HG03521 (cell line): ENCODE results near the gene PATL1.
"Not testable (repeated sequence)": the region's sequence is repeated elsewhere in the genome, so short reads cannot be mapped to it uniquely, and the experiment has no call there.

Experiments used
- ATAC-seq: cut with Tn5 transposase; IDR thresholded peaks from one replicate; pipeline ENCODE4 v1.9.1; 2021; ENCODE audit warnings: mild to moderate bottlenecking, moderate library complexity; ENCODE audit not compliant: unreplicated experiment

The PATL1 gene

GRCh38 chr11:59678118-59678812 is 9.4 kb upstream of the PATL1 start:
- ATAC-seq: no peak

GRCh38 chr11:59676205-59676604 is 7.4 kb upstream of the PATL1 start:
- ATAC-seq: no peak

GRCh38 chr11:59674291-59674690 is 5.5 kb upstream of the PATL1 start:
- ATAC-seq: no peak

- ATAC-seq: no peak
Measured at GRCh38 chr11:59673291-59673690, 4.5 kb upstream of the PATL1 start.

- ATAC-seq: no peak
Measured at GRCh38 chr11:59671471-59671870, 2.6 kb upstream of the PATL1 start.

- no peak for ATAC-seq
Measured at GRCh38 chr11:59669611-59670009, 773 bp upstream of the PATL1 start.

GRCh38 chr11:59668188-59668949 is 468 bp downstream of the PATL1 start:
- peak; percentile 31 for ATAC-seq

GRCh38 chr11:59667812-59668187 is 1.0 kb downstream of the PATL1 start:
- ATAC-seq: no peak

GRCh38 chr11:59666969-59667368 is 1.9 kb downstream of the PATL1 start:
- no peak for ATAC-seq

GRCh38 chr11:59660621-59661020 is 8.2 kb downstream of the PATL1 start:
- ATAC-seq: no peak

GRCh38 chr11:59659981-59660380 is 8.9 kb downstream of the PATL1 start:
- ATAC-seq: no peak

- no peak for ATAC-seq
Measured at GRCh38 chr11:59658036-59658435, 10.8 kb downstream of the PATL1 start.

- ATAC-seq: no peak
Measured at GRCh38 chr11:59654893-59655292, 13.9 kb downstream of the PATL1 start.

- no peak for ATAC-seq
Measured at GRCh38 chr11:59647245-59647980, 21.4 kb downstream of the PATL1 start.

GRCh38 chr11:59644528-59644927 is 24.3 kb downstream of the PATL1 start:
- no peak for ATAC-seq

- ATAC-seq: no peak
Measured at GRCh38 chr11:59643390-59643789, 25.4 kb downstream of the PATL1 start.

GRCh38 chr11:59641156-59641555 is 27.7 kb downstream of the PATL1 start:
- no peak for ATAC-seq

- no peak for ATAC-seq
Measured at GRCh38 chr11:59630493-59630892, 38.3 kb downstream of the PATL1 start.

- ATAC-seq: no peak
Measured at GRCh38 chr11:59629996-59630395, 38.8 kb downstream of the PATL1 start.

GRCh38 chr11:59626969-59627368 is 41.9 kb downstream of the PATL1 start:
- ATAC-seq: not testable (repeated sequence)

GRCh38 chr11:59625703-59626102 is 43.1 kb downstream of the PATL1 start:
- ATAC-seq: no peak

- ATAC-seq: no peak
Measured at GRCh38 chr11:59617876-59618275, 51.0 kb downstream of the PATL1 start.
